Ovary (tissue), 3 donors: ENCODE measurements around the gene TRPM3.

Source experiments
- EP300 ChIP-seq: sonication (generic); formaldehyde crosslinking; IDR thresholded peaks from one replicate; pipeline ENCODE4 v1.6.1; 2017; ENCODE audit warnings: antibody characterized with exemption
- POLR2A ChIP-seq: fragments of 450-650 bp; IDR thresholded peaks from one replicate; pipeline ENCODE4 v1.6.1; 2017; ENCODE audit warnings: antibody characterized with exemption, mild to moderate bottlenecking, moderate library complexity
- TF ChIP-seq, protein P1 (sequence below), 3 donors: fragments of 450-650 bp in 2 of 3; fragments of 200-600 bp in 1 of 3; IDR thresholded peaks; one replicate each; pipeline versions ENCODE4 v1.5.1 to v1.8.0; 2016 to 2022; ENCODE audit warnings: antibody characterized with exemption in 3 of 3, mild to moderate bottlenecking in 1 of 3
- donor health status: DM: no; HTN: no; CAD: no.

DNA sequence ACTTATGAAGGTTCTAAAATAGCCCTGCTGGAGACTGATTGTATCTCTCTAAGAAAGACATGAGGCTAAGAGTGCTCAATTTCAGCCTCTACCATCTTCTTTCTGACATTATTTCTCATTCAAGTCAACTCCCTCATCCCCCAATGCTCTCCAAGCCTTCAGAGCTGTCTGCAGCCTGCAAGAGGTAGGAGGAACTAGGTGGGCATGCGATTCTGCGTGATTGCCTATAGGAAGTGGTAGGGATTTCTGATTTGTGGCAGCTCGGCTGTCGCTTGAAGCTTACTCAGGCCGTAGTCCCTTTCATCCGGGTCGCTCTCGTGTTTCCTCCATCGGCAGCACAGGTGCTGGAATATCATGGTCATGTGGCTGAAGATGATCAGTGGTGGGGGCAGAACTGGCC lies 568.9 kb downstream of the TRPM3 start:
- TF ChIP-seq, protein P1, sequence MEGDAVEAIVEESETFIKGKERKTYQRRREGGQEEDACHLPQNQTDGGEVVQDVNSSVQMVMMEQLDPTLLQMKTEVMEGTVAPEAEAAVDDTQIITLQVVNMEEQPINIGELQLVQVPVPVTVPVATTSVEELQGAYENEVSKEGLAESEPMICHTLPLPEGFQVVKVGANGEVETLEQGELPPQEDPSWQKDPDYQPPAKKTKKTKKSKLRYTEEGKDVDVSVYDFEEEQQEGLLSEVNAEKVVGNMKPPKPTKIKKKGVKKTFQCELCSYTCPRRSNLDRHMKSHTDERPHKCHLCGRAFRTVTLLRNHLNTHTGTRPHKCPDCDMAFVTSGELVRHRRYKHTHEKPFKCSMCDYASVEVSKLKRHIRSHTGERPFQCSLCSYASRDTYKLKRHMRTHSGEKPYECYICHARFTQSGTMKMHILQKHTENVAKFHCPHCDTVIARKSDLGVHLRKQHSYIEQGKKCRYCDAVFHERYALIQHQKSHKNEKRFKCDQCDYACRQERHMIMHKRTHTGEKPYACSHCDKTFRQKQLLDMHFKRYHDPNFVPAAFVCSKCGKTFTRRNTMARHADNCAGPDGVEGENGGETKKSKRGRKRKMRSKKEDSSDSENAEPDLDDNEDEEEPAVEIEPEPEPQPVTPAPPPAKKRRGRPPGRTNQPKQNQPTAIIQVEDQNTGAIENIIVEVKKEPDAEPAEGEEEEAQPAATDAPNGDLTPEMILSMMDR (IDR thresholded peaks at IDR 0.05), result no peak
- TF ChIP-seq POLR2A (no peak), EP300 (no peak)
